Endodermal cell (in vitro differentiated cells): ENCODE results near the gene ZBTB16. TPM values are rescaled to one million over a fixed set of nuclear protein-coding genes. Genes with fewer than 3 reads are reported as not detected.

Experiments used
- DNase-seq: peaks from one replicate; pipeline ENCODE4 v3.0.0-alpha.2; 2017
- H3K27ac ChIP-seq: 2 replicates; pipeline ENCODE4 v1.5.1; 2013; ENCODE audit warnings: mild to moderate bottlenecking, low read depth, low read length, moderate library complexity
- H3K27me3 ChIP-seq: 2 replicates; pipeline ENCODE4 v1.6.1; 2013; ENCODE audit warnings: mild to moderate bottlenecking, low read length, moderate library complexity; ENCODE audit not compliant: insufficient read depth, control insufficient read depth, poor library complexity, severe bottlenecking
- H3K36me3 ChIP-seq: 2 replicates; pipeline ENCODE4 v1.7.0; 2013; ENCODE audit warnings: mild to moderate bottlenecking, low read length, moderate library complexity; ENCODE audit not compliant: control insufficient read depth, insufficient read depth
- H3K4me1 ChIP-seq: one replicate; pipeline ENCODE4 v1.7.0; 2013; ENCODE audit warnings: low read length; ENCODE audit not compliant: control insufficient read depth, insufficient read depth
- H3K4me3 ChIP-seq: 2 replicates; pipeline ENCODE4 v1.5.1; 2013; ENCODE audit warnings: mild to moderate bottlenecking, low read length, moderate library complexity
- H3K9ac ChIP-seq: 2 replicates; pipeline ENCODE4 v1.6.1; 2013; ENCODE audit warnings: mild to moderate bottlenecking, low read length, moderate library complexity; ENCODE audit not compliant: poor library complexity, severe bottlenecking; ENCODE audit errors: extremely low read depth
- H3K9me3 ChIP-seq: 2 replicates; pipeline ENCODE4 v1.6.1; 2013; ENCODE audit warnings: mild to moderate bottlenecking, low read length, moderate library complexity; ENCODE audit not compliant: control insufficient read depth
- H3K27ac Mint-ChIP-seq: 2 replicates; pipeline ENCODE4 v1.8.0; 2020; ENCODE audit warnings: mixed read lengths
- H3K27me3 Mint-ChIP-seq: 2 replicates; pipeline ENCODE4 v1.8.0; 2021; ENCODE audit warnings: mild to moderate bottlenecking, mixed read lengths; ENCODE audit not compliant: insufficient read depth
- H3K36me3 Mint-ChIP-seq: 2 replicates; pipeline ENCODE4 v1.8.0; 2020; ENCODE audit warnings: low read depth, mixed read lengths
- H3K4me1 Mint-ChIP-seq: 2 replicates; pipeline ENCODE4 v1.8.0; 2020; ENCODE audit warnings: mixed read lengths
- H3K4me3 Mint-ChIP-seq: 2 replicates; pipeline ENCODE4 v1.8.0; 2020; ENCODE audit warnings: mild to moderate bottlenecking, moderate library complexity, mixed read lengths
- H3K9me3 Mint-ChIP-seq: 2 replicates; pipeline ENCODE4 v1.8.0; 2020; ENCODE audit warnings: mild to moderate bottlenecking, mixed read lengths
- CTCF ChIP-seq: fragments of 200-600 bp; sonication (generic); conservative IDR thresholded peaks from 2 replicates; pipeline ENCODE4 v1.5.0; 2021; ENCODE audit warnings: antibody characterized with exemption, mild to moderate bottlenecking
- WGBS, 2 experiments: methylation state at CpG; one replicate each; pipeline versions ENCODE4 v1.1.5 to v1.1.7; 2013; ENCODE audit warnings: missing lambda C conversion rate in 2 of 2, mixed read lengths in 1 of 2; ENCODE audit not compliant: insufficient coverage in 1 of 2, insufficient read length in 1 of 2; 5-methylcytosine and 5-hydroxymethylcytosine counted together
- total RNA-seq, 2 donors: library from RNA; stranded (reverse); fragmentation: NEBNext Ultra II Directional in 1 of 2; extraction: Animal tissue kit (Norgen Biotek cat#: 25700) in 1 of 2; gene quantifications; 2 replicates in 1 of 2; 3 replicates in 1 of 2; pipeline ENCODE4 v1.2.1, GENCODE V29; 2021

The ZBTB16 gene
- total RNA-seq, 2 donors from 2014 or later, result 4.1 to 5.8 TPM

GRCh38 chr11:114200351-114201133, 141.0 kb downstream of the ZBTB16 start:
- Mint-ChIP-seq H3K9me3 (no peaks in the 10 kb centered on the region), H3K4me3 (no peak overlapping the region), H3K27ac (no peak overlapping the region), H3K27me3 (peaks cover 6% of the 10 kb centered on the region), H3K36me3 (no peaks in the 10 kb centered on the region), H3K4me1 (peaks cover 12% of the 10 kb centered on the region)
- H3K27ac ChIP-seq, result no peak overlapping the region
- DNase-seq, result no peak
- WGBS, 2 experiments, result 89 to 96% methylated on average over 4 to 9 of the region's 9 CpGs
- H3K27me3 ChIP-seq, result no peaks in the 10 kb centered on the region
- no peaks in the 10 kb centered on the region for H3K9me3 ChIP-seq
- TF ChIP-seq CTCF, result no peak
- H3K4me3 ChIP-seq, result no peak overlapping the region
- peaks cover 2% of the 10 kb centered on the region for H3K4me1 ChIP-seq
- H3K9ac ChIP-seq, result no peak overlapping the region
- H3K36me3 ChIP-seq, result no peaks in the 10 kb centered on the region

DNA sequence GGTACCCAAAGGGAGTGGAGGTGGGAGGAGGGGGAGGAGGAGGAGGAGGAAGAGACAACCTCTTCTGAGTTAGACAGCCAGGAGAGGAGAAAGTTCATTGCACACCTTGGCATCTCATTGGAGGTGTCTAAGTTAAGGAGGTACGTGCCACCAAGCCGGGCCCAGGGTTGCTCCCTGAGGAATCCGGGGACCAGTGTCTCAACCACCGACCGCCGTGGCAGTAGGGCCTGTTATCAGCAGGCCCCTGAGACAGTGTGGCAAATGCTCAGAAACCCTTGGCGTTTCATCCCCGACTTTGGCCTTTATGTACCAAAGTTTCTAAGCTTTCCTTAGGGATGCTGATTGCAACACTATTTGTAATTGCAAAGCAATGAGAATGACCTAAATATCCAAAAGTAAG, 141.7 kb downstream of the ZBTB16 start:
- no peak overlapping the region for H3K27ac Mint-ChIP-seq
- no peaks in the 10 kb centered on the region for H3K36me3 ChIP-seq
- no peaks in the 10 kb centered on the region for H3K9me3 Mint-ChIP-seq
- H3K36me3 Mint-ChIP-seq, result no peaks in the 10 kb centered on the region
- no peak overlapping the region for H3K9ac ChIP-seq
- H3K27me3 ChIP-seq, result no peaks in the 10 kb centered on the region
- peaks cover 14% of the 10 kb centered on the region for H3K4me1 Mint-ChIP-seq
- no peak overlapping the region for H3K27ac ChIP-seq
- DNase-seq, result no peak
- no peak overlapping the region for H3K4me3 ChIP-seq
- no peak for TF ChIP-seq CTCF
- H3K27me3 Mint-ChIP-seq, result peaks cover 10% of the 10 kb centered on the region
- peaks cover 7% of the 10 kb centered on the region for H3K4me1 ChIP-seq
- H3K9me3 ChIP-seq, result no peaks in the 10 kb centered on the region
- WGBS, 2 experiments, result 91 to 97% methylated on average over 8 of the region's 8 CpGs
- H3K4me3 Mint-ChIP-seq, result no peak overlapping the region

GRCh38 chr11:114202011-114202609, 142.6 kb downstream of the ZBTB16 start:
- H3K36me3 Mint-ChIP-seq, result no peaks in the 10 kb centered on the region
- WGBS, 2 experiments, result 84 to 95% methylated on average over 4 to 6 of the region's 8 CpGs
- Histone ChIP-seq H3K9me3 (no peaks in the 10 kb centered on the region), H3K27me3 (no peaks in the 10 kb centered on the region), H3K9ac (no peak overlapping the region), H3K4me3 (no peak overlapping the region), H3K27ac (no peak overlapping the region), H3K4me1 (peaks cover 7% of the 10 kb centered on the region), H3K36me3 (no peaks in the 10 kb centered on the region)
- H3K9me3 Mint-ChIP-seq, result no peaks in the 10 kb centered on the region
- H3K27ac Mint-ChIP-seq, result no peak overlapping the region
- TF ChIP-seq CTCF, result no peak
- peaks cover 14% of the 10 kb centered on the region for H3K4me1 Mint-ChIP-seq
- no peak overlapping the region for H3K4me3 Mint-ChIP-seq
- DNase-seq, result no peak
- peaks cover 18% of the 10 kb centered on the region for H3K27me3 Mint-ChIP-seq
